SK-N-SH (cell line): ENCODE results near the gene LYPD4.

Experiments
- CHD2 ChIP-seq: fragments of 150-350 bp; IDR thresholded peaks from 2 replicates; pipeline ENCODE4 v1.6.1; 2018; ENCODE audit warnings: low read length; ENCODE audit not compliant: partially characterized antibody
- CTCF ChIP-seq: fragments of 200-600 bp; sonication (generic); IDR thresholded peaks from 2 replicates; pipeline ENCODE4 v1.6.1; 2017; ENCODE audit warnings: antibody characterized with exemption, mild to moderate bottlenecking, moderate library complexity
- EP300 ChIP-seq, 2 experiments: IDR thresholded peaks; 2 replicates each; pipeline versions ENCODE4 v1.4.0 to v1.6.1; 2012; ENCODE audit warnings: borderline replicate concordance in 1 of 2, low read depth in 1 of 2, low read length in 1 of 2
- GABPA ChIP-seq: IDR thresholded peaks from 2 replicates; pipeline ENCODE4 v1.4.0; 2012; ENCODE audit warnings: low read depth, mild to moderate bottlenecking
- NRF1 ChIP-seq: IDR thresholded peaks from 2 replicates; pipeline ENCODE4 v1.6.1; 2012; ENCODE audit warnings: low read depth, mild to moderate bottlenecking, low read length
- POLR2AphosphoS5 ChIP-seq: IDR thresholded peaks from 2 replicates; pipeline ENCODE4 v1.6.1; 2012; ENCODE audit warnings: low read depth, low read length
- REST ChIP-seq: IDR thresholded peaks from 2 replicates; pipeline ENCODE4 v1.6.1; 2012; ENCODE audit warnings: mild to moderate bottlenecking, low read depth, low read length, moderate library complexity
- SMC3 ChIP-seq: IDR thresholded peaks from 2 replicates; pipeline ENCODE4 v1.6.1; 2012; ENCODE audit warnings: low read depth, low read length, improper control_type of control experiment
- USF1 ChIP-seq: IDR thresholded peaks from 2 replicates; pipeline ENCODE4 v1.4.0; 2012; ENCODE audit warnings: low read depth, borderline replicate concordance
- YY1 ChIP-seq: IDR thresholded peaks from 2 replicates; pipeline ENCODE4 v1.4.0; 2012; ENCODE audit warnings: low read depth, mild to moderate bottlenecking

GRCh38 chr19:41869374-41869955, 25.0 kb upstream of the LYPD4 start:
- TF ChIP-seq CTCF: no peak
- no peak for TF ChIP-seq GABPA
- no peak for TF ChIP-seq CHD2
- TF ChIP-seq USF1: no peak
- TF ChIP-seq EP300 (IDR thresholded peaks at IDR 0.05; ENCODE audit: borderline replicate concordance in 1 of 2, low read depth in 1 of 2, low read length in 1 of 2): no peak
- no peak for TF ChIP-seq REST
- no peak for TF ChIP-seq POLR2AphosphoS5
- TF ChIP-seq SMC3: no peak
- TF ChIP-seq YY1: no peak
- TF ChIP-seq NRF1: no peak
